Testis (tissue), 2 donors: ENCODE data around the gene SCG3.

Experiments
- CTCF ChIP-seq, 3 experiments: fragments of 450-650 bp in 2 of 3; fragments of 200-600 bp in 1 of 3; sonication (generic) in 1 of 3; IDR thresholded peaks; one replicate each; pipeline ENCODE4 v1.5.1; 2016 to 2019; ENCODE audit warnings: antibody characterized with exemption in 3 of 3, mild to moderate bottlenecking in 2 of 3, moderate library complexity in 1 of 3
- POLR2A ChIP-seq: fragments of 450-650 bp; IDR thresholded peaks from one replicate; pipeline ENCODE4 v1.6.1; 2017; ENCODE audit warnings: antibody characterized with exemption, mild to moderate bottlenecking, moderate library complexity

GRCh38 chr15:51706926-51707608 is 25.8 kb downstream of the SCG3 start:
- no peak for TF ChIP-seq CTCF (IDR thresholded peaks at IDR 0.05)
- no peak for TF ChIP-seq POLR2A
